ENCODE results near the gene FANK1.
"Not testable (repeated sequence)": the region's sequence is repeated elsewhere in the genome, so short reads cannot be mapped to it uniquely, and the experiment has no call there.

DNA sequence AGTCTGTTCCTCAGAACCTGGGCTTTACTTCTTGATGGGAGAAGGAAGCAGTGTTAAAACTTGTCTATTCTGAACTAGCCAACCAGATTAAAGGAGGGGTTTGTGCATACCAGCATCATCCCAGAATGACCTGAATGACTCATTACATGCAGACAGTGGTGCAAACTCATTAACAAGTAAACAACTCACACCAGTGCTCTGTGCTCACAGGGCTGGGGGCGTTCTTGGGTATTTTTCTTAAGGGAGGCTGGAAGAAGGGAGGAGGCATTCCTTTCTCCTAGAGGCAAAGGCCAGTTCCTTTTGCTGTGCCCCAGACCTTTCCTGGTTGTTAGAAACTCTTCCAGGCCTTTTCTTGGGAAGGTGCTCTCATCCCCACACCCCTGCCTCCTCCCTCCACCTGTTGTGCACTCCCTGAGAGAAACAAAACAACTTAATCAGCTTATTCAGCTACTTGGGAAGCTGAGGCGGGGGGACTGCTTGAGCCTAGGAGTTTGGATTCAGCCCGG lies 6.8 kb downstream of the FANK1 start:
- not testable (repeated sequence) for TF ChIP-seq POLR2AphosphoS5 (IDR thresholded peaks at IDR 0.05); RAD21 (conservative IDR thresholded peaks at IDR 0.05); EZH2 (IDR thresholded peaks at IDR 0.05; ENCODE audit: borderline replicate concordance, insufficient read depth, low read length, poor library complexity, severe bottlenecking)
- TF ChIP-seq, protein P1, sequence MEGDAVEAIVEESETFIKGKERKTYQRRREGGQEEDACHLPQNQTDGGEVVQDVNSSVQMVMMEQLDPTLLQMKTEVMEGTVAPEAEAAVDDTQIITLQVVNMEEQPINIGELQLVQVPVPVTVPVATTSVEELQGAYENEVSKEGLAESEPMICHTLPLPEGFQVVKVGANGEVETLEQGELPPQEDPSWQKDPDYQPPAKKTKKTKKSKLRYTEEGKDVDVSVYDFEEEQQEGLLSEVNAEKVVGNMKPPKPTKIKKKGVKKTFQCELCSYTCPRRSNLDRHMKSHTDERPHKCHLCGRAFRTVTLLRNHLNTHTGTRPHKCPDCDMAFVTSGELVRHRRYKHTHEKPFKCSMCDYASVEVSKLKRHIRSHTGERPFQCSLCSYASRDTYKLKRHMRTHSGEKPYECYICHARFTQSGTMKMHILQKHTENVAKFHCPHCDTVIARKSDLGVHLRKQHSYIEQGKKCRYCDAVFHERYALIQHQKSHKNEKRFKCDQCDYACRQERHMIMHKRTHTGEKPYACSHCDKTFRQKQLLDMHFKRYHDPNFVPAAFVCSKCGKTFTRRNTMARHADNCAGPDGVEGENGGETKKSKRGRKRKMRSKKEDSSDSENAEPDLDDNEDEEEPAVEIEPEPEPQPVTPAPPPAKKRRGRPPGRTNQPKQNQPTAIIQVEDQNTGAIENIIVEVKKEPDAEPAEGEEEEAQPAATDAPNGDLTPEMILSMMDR (IDR thresholded peaks at IDR 0.05; ENCODE audit: poor library complexity, severe bottlenecking) = not testable (repeated sequence)

All from neural cell (in vitro differentiated cells).